Left forelimb (tissue), 1 donor: ENCODE data around the gene TMEM151B.

Source experiments
- DNase-seq: peaks from one replicate; pipeline ENCODE4 v3.0.0-alpha.2; 2018; ENCODE audit warnings: low spot score

Gene TMEM151B

GRCh38 chr6:44264154-44265006, 5.9 kb upstream of the TMEM151B start:
- DNase-seq = no peak

- peak; percentile 96 for DNase-seq
These were observed 5.1 kb upstream of the TMEM151B start, which contains the start of gene NFKBIE for GRCh38 chr6:44265007-44265721. NFKBIE (minus strand) TSS chr6:44265551; CDS start chr6:44265346, 205 bp downstream.

GRCh38 chr6:44265722-44266233, 4.5 kb upstream of the TMEM151B start:
- DNase-seq = no peak

GRCh38 chr6:44266347-44266746, 3.9 kb upstream of the TMEM151B start:
- no peak for DNase-seq

- no peak for DNase-seq
These were observed 3.0 kb upstream of the TMEM151B start for GRCh38 chr6:44267252-44267651.

GRCh38 chr6:44268095-44268628, 2.1 kb upstream of the TMEM151B start:
- DNase-seq = peak; percentile 78

- DNase-seq = no peak
These were observed 901 bp upstream of the TMEM151B start for GRCh38 chr6:44269178-44269920.

- DNase-seq = no peak
These were observed 516 bp downstream of the TMEM151B start for GRCh38 chr6:44270526-44271405.

- no peak for DNase-seq
These were observed 1.1 kb downstream of the TMEM151B start for GRCh38 chr6:44271406-44271723.

GRCh38 chr6:44271914-44272313, 1.7 kb downstream of the TMEM151B start:
- no peak for DNase-seq

GRCh38 chr6:44272529-44272928, 2.3 kb downstream of the TMEM151B start:
- DNase-seq = no peak

GRCh38 chr6:44272999-44273566, 2.8 kb downstream of the TMEM151B start:
- no peak for DNase-seq

GRCh38 chr6:44273617-44274016, 3.4 kb downstream of the TMEM151B start:
- no peak for DNase-seq

- DNase-seq = no peak
These were observed 5.1 kb downstream of the TMEM151B start for GRCh38 chr6:44275271-44275748.

- no peak for DNase-seq
These were observed 5.7 kb downstream of the TMEM151B start for GRCh38 chr6:44275749-44276648.

- no peak for DNase-seq
These were observed 6.7 kb downstream of the TMEM151B start for GRCh38 chr6:44276667-44277640.

GRCh38 chr6:44277763-44278162, 7.5 kb downstream of the TMEM151B start:
- DNase-seq = no peak

GRCh38 chr6:44278315-44278714, 8.1 kb downstream of the TMEM151B start:
- DNase-seq = no peak
